ACHN (cell line): ENCODE data around the gene CASP8.
A peak's percentile ranks its signal among the peaks of the same experiment; 100 is the strongest.

ENCODE experiments used
- DNase-seq: peaks from one replicate; pipeline ENCODE4 v3.0.0-alpha.2; 2015
- in situ Hi-C: cut with HindIII; loops from 2 replicates; pipeline ENCODE4 v1.10.0; 2017; ENCODE audit warnings: low sequenced_read_pairs, low pct_ligation_motif_present, low pct_unique_long_range_greater_than_20kb

Gene CASP8

GRCh38 chr2:201260302-201260800, at the start of gene CASP8:
CASP8 (plus strand) TSS chr2:201260536; CDS start chr2:201266487, 5,951 bp downstream.
- peak; percentile 72 for DNase-seq
- in situ Hi-C loops = no loop called here

- in situ Hi-C loops = no loop called here
Measured at GRCh38 chr2:201215963-201216362, 44.4 kb upstream of the CASP8 start.

GRCh38 chr2:201216918-201217317, 43.4 kb upstream of the CASP8 start:
- no peak for DNase-seq
- in situ Hi-C loops = no loop called here

More at GRCh38 chr2:201215963-201216362, 44.4 kb upstream of the CASP8 start:
- DNase-seq = no peak

GRCh38 chr2:201218780-201219179, 41.6 kb upstream of the CASP8 start:
- in situ Hi-C loops = no loop called here
- no peak for DNase-seq

- DNase-seq = no peak
Measured at GRCh38 chr2:201219328-201220096, 40.8 kb upstream of the CASP8 start.

GRCh38 chr2:201220102-201220570, 40.2 kb upstream of the CASP8 start:
- DNase-seq = no peak
- in situ Hi-C loops = no loop called here

More at GRCh38 chr2:201219328-201220096, 40.8 kb upstream of the CASP8 start:
- in situ Hi-C loops = no loop called here

GRCh38 chr2:201223089-201224073, 37.0 kb upstream of the CASP8 start:
- DNase-seq = no peak
- in situ Hi-C loops = no loop called here

GRCh38 chr2:201228271-201228911, 31.9 kb upstream of the CASP8 start:
- in situ Hi-C loops = no loop called here
- no peak for DNase-seq

- in situ Hi-C loops = no loop called here
- DNase-seq = no peak
Measured at GRCh38 chr2:201228912-201229290, 31.4 kb upstream of the CASP8 start.

GRCh38 chr2:201231781-201232466, 28.4 kb upstream of the CASP8 start:
- in situ Hi-C loops = no loop called here
- peak; percentile 98 for DNase-seq

- in situ Hi-C loops = no loop called here
- no peak for DNase-seq
Measured at GRCh38 chr2:201232467-201232815, 27.9 kb upstream of the CASP8 start.

GRCh38 chr2:201233192-201233811, 27.0 kb upstream of the CASP8 start:
- DNase-seq = peak; percentile 97
- in situ Hi-C loops = no loop called here

- DNase-seq = no peak
Measured at GRCh38 chr2:201233812-201234662, 26.3 kb upstream of the CASP8 start.

GRCh38 chr2:201234663-201235135, 25.6 kb upstream of the CASP8 start:
- DNase-seq = peak; percentile 41
- in situ Hi-C loops = no loop called here

More at GRCh38 chr2:201233812-201234662, 26.3 kb upstream of the CASP8 start:
- in situ Hi-C loops = no loop called here

- in situ Hi-C loops = no loop called here
- peak; percentile 83 for DNase-seq
Measured at GRCh38 chr2:201235860-201236811, 24.2 kb upstream of the CASP8 start.
